ENCODE data around the gene CEP83.
"Not testable (repeated sequence)": the region's sequence is repeated elsewhere in the genome, so short reads cannot be mapped to it uniquely, and the experiment has no call there.

GRCh38 chr12:94396014-94396413, 63.7 kb downstream of the CEP83 start:
- TF ChIP-seq, protein P1, sequence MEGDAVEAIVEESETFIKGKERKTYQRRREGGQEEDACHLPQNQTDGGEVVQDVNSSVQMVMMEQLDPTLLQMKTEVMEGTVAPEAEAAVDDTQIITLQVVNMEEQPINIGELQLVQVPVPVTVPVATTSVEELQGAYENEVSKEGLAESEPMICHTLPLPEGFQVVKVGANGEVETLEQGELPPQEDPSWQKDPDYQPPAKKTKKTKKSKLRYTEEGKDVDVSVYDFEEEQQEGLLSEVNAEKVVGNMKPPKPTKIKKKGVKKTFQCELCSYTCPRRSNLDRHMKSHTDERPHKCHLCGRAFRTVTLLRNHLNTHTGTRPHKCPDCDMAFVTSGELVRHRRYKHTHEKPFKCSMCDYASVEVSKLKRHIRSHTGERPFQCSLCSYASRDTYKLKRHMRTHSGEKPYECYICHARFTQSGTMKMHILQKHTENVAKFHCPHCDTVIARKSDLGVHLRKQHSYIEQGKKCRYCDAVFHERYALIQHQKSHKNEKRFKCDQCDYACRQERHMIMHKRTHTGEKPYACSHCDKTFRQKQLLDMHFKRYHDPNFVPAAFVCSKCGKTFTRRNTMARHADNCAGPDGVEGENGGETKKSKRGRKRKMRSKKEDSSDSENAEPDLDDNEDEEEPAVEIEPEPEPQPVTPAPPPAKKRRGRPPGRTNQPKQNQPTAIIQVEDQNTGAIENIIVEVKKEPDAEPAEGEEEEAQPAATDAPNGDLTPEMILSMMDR (conservative IDR thresholded peaks at IDR 0.05 in 1 of 2, IDR thresholded peaks at IDR 0.05 in 1 of 2; ENCODE audit: low read depth in 1 of 2, low read length in 2 of 2), result not testable (repeated sequence)
- not testable (repeated sequence) for TF ChIP-seq EZH2 (IDR thresholded peaks at IDR 0.05; ENCODE audit: low read length, missing control alignments)

All from fibroblast of lung (primary cell).